ENCODE data around the gene SLC39A11. TPM values are rescaled to one million over a fixed set of nuclear protein-coding genes. Genes with fewer than 3 reads are reported as not detected.

SLC39A11 gene
- total and polyA plus RNA-seq, 2 of the 13 experiments (the other 11 are each of a cell fraction or from before 2014, with no cell fraction given) = 17.2 to 31.5 TPM

- TF ChIP-seq ZNF816 (CRISPR knock-in tag; IDR thresholded peaks at IDR 0.05; ENCODE audit: borderline replicate concordance) (no peak), PAXIP1 (CRISPR knock-in tag; conservative IDR thresholded peaks at IDR 0.05) (peak; percentile 67), MBNL3 (CRISPR knock-in tag; conservative IDR thresholded peaks at IDR 0.05) (no peak), HOXA9 (CRISPR knock-in tag; IDR thresholded peaks at IDR 0.05; ENCODE audit: borderline replicate concordance) (no peak), ATF4 (CRISPR knock-in tag; IDR thresholded peaks at IDR 0.05) (peak in 1 of 2 experiments; percentile 28; a peak in 1 of 4 replicates), ZNF530 (CRISPR knock-in tag; IDR thresholded peaks at IDR 0.05; ENCODE audit: low read depth) (no peak), SIX4 (CRISPR knock-in tag; IDR thresholded peaks at IDR 0.05) (no peak), BRCA1 (CRISPR knock-in tag; IDR thresholded peaks at IDR 0.05) (no peak), KAT2B (IDR thresholded peaks at IDR 0.05; ENCODE audit: borderline replicate concordance, low read depth, low read length) (no peak), ZNF17 (CRISPR knock-in tag; IDR thresholded peaks at IDR 0.05) (no peak), MIER3 (CRISPR knock-in tag; IDR thresholded peaks at IDR 0.05; ENCODE audit: borderline replicate concordance) (no peak), DRAP1 (CRISPR knock-in tag; IDR thresholded peaks at IDR 0.05) (no peak), SOX6 (IDR thresholded peaks at IDR 0.05) (no peak), SOX6 (CRISPR knock-in tag; IDR thresholded peaks at IDR 0.05) (0 out of 2 replicates have a peak, but pooled peaks have one; percentile 28), ZNF549 (CRISPR knock-in tag; IDR thresholded peaks at IDR 0.05) (no peak), ZNF687 (CRISPR knock-in tag; IDR thresholded peaks at IDR 0.05) (no peak), XRCC5 (optimal IDR thresholded peaks at IDR 0.05; ENCODE audit: low read length) (no peak), SRSF4 (IDR thresholded peaks at IDR 0.05; ENCODE audit: low read depth, low read length, poor library complexity, severe bottlenecking) (no peak), CERS6 (CRISPR knock-in tag; IDR thresholded peaks at IDR 0.05) (no peak), ZBTB14 (CRISPR knock-in tag; IDR thresholded peaks at IDR 0.05) (no peak)
These were observed 130.4 kb downstream of the SLC39A11 start (continued) for GRCh38 chr17:72962106-72962505.

All from HepG2 (cell line).